ENCODE data around the gene SLC7A1. TPM values are rescaled to one million over a fixed set of nuclear protein-coding genes. Genes with fewer than 3 reads are reported as not detected.
A peak's percentile ranks its signal among the peaks of the same experiment; 100 is the strongest.

The SLC7A1 gene
- total and polyA plus RNA-seq, 2 of the 4 experiments (the other 2 are of a cell fraction) = 9.7 to 22.3 TPM

DNA sequence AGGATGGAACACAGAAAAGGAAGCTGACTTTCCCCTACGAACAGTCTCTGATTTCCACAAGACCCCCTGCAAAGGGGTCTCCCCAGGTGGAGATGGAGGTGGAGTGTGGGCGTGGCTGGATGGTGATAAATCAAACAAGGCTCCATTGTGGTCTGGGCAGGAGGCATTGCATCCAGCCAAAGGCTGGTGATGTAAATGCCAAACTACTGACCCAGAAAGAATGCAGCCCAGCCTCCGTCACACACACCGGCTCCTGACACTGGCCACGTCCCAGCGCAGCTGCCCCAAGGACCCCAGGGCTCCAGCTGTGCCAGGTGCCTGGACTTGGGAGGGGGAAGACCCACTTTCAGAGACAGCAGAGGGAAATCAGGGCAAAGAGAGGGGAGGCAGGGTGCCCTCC lies 6.3 kb downstream of the SLC7A1 start:
- H2AFZ ChIP-seq (replicated peaks; ENCODE audit: low read length, poor library complexity) = no peak overlapping the region
- in situ Hi-C loops (cut with MboI; ENCODE audit: low sequenced_read_pairs) (no loop called here), dilution Hi-C loops (cut with HindIII; ENCODE audit: low sequenced_read_pairs, unreplicated experiment) (no loop called here), intact Hi-C loops (cut with micrococcal nuclease) (no loop called here)
- H4K8ac ChIP-seq (ENCODE audit: low read depth in 2 of 2, low read length in 2 of 2) = no peak overlapping the region
- H3K4me3 ChIP-seq (ENCODE audit: insufficient read depth, low read depth, low read length) = no peak overlapping the region
- WGBS, 2 experiments (ENCODE audit: extremely low coverage in 2 of 2, insufficient read length in 1 of 2) = no CpG with 5 or more reads among the region's 6 CpGs
- H2AK5ac ChIP-seq (ENCODE audit: low read depth, low read length) = peak overlapping the region; percentile 20
- peaks cover 92% of the 10 kb centered on the region for H4K20me1 ChIP-seq (ENCODE audit: insufficient read depth, low read length)
- H3K36me3 ChIP-seq (ENCODE audit: control insufficient read depth, insufficient read depth, low read length) = peaks cover 2% of the 10 kb centered on the region
- H3K4ac ChIP-seq (ENCODE audit: low read depth, low read length) = peak overlapping the region; percentile 25; the same call in 1 of the 2 replicates
- 0 out of 2 replicates have a peak overlapping the region, but pooled peaks have one; percentile 24 for H2BK120ac ChIP-seq (ENCODE audit: low read depth, low read length)
- no peak overlapping the region for H3K4me2 ChIP-seq (ENCODE audit: low read depth, low read length)
- no peak overlapping the region for H3K23ac ChIP-seq (ENCODE audit: low read depth, low read length)
- CTCF ChIA-PET = no interaction called here
- H2AK9ac ChIP-seq (replicated peaks; ENCODE audit: low read depth, low read length, poor library complexity) = peak overlapping the region; percentile 70
- peak; percentile 42; the same call in 1 of the 2 replicates for ATAC-seq (ENCODE audit: low read depth)
- H3K79me1 ChIP-seq (ENCODE audit: low read depth in 1 of 2, low read length in 2 of 2) = peaks cover 14 to 82% of the 10 kb centered on the region in 2 experiments; a peak in 3 of 4 replicates
- no peak overlapping the region for H4K91ac ChIP-seq (ENCODE audit: insufficient read depth, low read depth, low read length)
- TF ChIP-seq MAZ (IDR thresholded peaks at IDR 0.05; ENCODE audit: borderline replicate concordance, low read depth, low read length) (no peak), CEBPB (IDR thresholded peaks at IDR 0.05; ENCODE audit: low read depth, low read length) (0 out of 2 replicates have a peak, but pooled peaks have one; percentile 12)
- no peak overlapping the region for H3K9ac ChIP-seq (ENCODE audit: low read depth, low read length)
- POLR2A ChIA-PET (ENCODE audit: unreplicated experiment) = no interaction called here
- no peak overlapping the region; the same call in 1 of the 2 replicates for H3K27ac ChIP-seq (ENCODE audit: insufficient read depth, low read length)
- peak overlapping the region; percentile 66 for H2BK5ac ChIP-seq (ENCODE audit: low read depth, low read length, poor library complexity, severe bottlenecking)
- peaks cover 45% of the 10 kb centered on the region for H3K9me1 ChIP-seq (ENCODE audit: insufficient read depth, low read length)
- H3K9me3 ChIP-seq (ENCODE audit: control insufficient read depth, insufficient read depth, low read length) = no peaks in the 10 kb centered on the region
- no peak overlapping the region for H3K14ac ChIP-seq (replicated peaks; ENCODE audit: low read depth, low read length)
- peak; percentile 63 for DNase-seq
- no TSS peak for BruUV-seq (replicated peaks)
- no peaks in the 10 kb centered on the region for H3K27me3 ChIP-seq (ENCODE audit: control insufficient read depth, insufficient read depth, low read length)
- no peak overlapping the region for H2BK20ac ChIP-seq (ENCODE audit: low read depth, low read length)
- 0 out of 3 replicates have a peak overlapping the region, but pooled peaks have one; percentile 43 for H2BK15ac ChIP-seq (ENCODE audit: low read depth, low read length)
- H3K56ac ChIP-seq (ENCODE audit: extremely low read depth, insufficient read depth, low read length) = no peak overlapping the region
- H3K18ac ChIP-seq (ENCODE audit: low read depth, low read length) = no peak overlapping the region
- H3K4me1 ChIP-seq (ENCODE audit: control insufficient read depth, insufficient read depth, low read length) = peaks cover 24% of the 10 kb centered on the region
- no peak overlapping the region for H4K5ac ChIP-seq (ENCODE audit: low read depth, low read length)
